IPS-20b (cell line): ENCODE measurements around the gene FEZF1.
A peak's percentile ranks its signal among the peaks of the same experiment; 100 is the strongest.

Experiments used
- H3K27ac ChIP-seq: one replicate; pipeline ENCODE4 v1.5.1; 2013; ENCODE audit warnings: low read length
- H3K27me3 ChIP-seq: 2 replicates; pipeline ENCODE4 v1.6.1; 2013; ENCODE audit warnings: mild to moderate bottlenecking, low read length, inconsistent platforms; ENCODE audit not compliant: insufficient read depth
- H3K36me3 ChIP-seq: 2 replicates; pipeline ENCODE4 v1.6.1; 2013; ENCODE audit warnings: low read depth, mild to moderate bottlenecking, inconsistent platforms, low read length, moderate library complexity; ENCODE audit not compliant: insufficient read depth
- H3K4me1 ChIP-seq: 2 replicates; pipeline ENCODE4 v1.6.1; 2013; ENCODE audit warnings: mild to moderate bottlenecking, control low read depth, inconsistent platforms, low read length, moderate library complexity; ENCODE audit not compliant: insufficient read depth
- H3K4me3 ChIP-seq: 2 replicates; pipeline ENCODE4 v1.5.1; 2013; ENCODE audit warnings: mild to moderate bottlenecking, low read length, inconsistent platforms
- H3K9ac ChIP-seq: 2 replicates; pipeline ENCODE4 v1.6.1; 2013; ENCODE audit warnings: low read depth, mild to moderate bottlenecking, inconsistent platforms, low read length, moderate library complexity
- H3K9me3 ChIP-seq: 2 replicates; pipeline ENCODE4 v1.6.1; 2013; ENCODE audit warnings: mild to moderate bottlenecking, low read depth, low read length, inconsistent platforms; ENCODE audit not compliant: insufficient read depth

Gene FEZF1

GRCh38 chr7:122316467-122317388, 12.2 kb upstream of the FEZF1 start:
- Histone ChIP-seq H3K27me3 (peaks cover 80% of the 10 kb centered on the region), H3K27ac (no peak overlapping the region), H3K36me3 (no peaks in the 10 kb centered on the region), H3K4me1 (peaks cover 18% of the 10 kb centered on the region), H3K9me3 (no peaks in the 10 kb centered on the region), H3K4me3 (peak overlapping the region; percentile 59), H3K9ac (peak overlapping the region; percentile 17; the same call in 1 of the 2 replicates)

GRCh38 chr7:122315507-122316466, 11.2 kb upstream of the FEZF1 start:
- Histone ChIP-seq H3K4me3 (peak overlapping the region; percentile 59), H3K9ac (no peak overlapping the region), H3K27me3 (peaks cover 89% of the 10 kb centered on the region), H3K36me3 (no peaks in the 10 kb centered on the region), H3K9me3 (no peaks in the 10 kb centered on the region), H3K4me1 (peaks cover 26% of the 10 kb centered on the region), H3K27ac (no peak overlapping the region)

- peaks cover 100% of the 10 kb centered on the region for H3K27me3 ChIP-seq
- peaks cover 29% of the 10 kb centered on the region for H3K4me1 ChIP-seq
- H3K9ac ChIP-seq, result no peak overlapping the region
- H3K27ac ChIP-seq, result no peak overlapping the region
- no peaks in the 10 kb centered on the region for H3K36me3 ChIP-seq
- peak overlapping the region; percentile 59; the same call in 1 of the 2 replicates for H3K4me3 ChIP-seq
- H3K9me3 ChIP-seq, result no peaks in the 10 kb centered on the region
Measured at GRCh38 chr7:122314284-122314683, 9.7 kb upstream of the FEZF1 start.

GRCh38 chr7:122312789-122313188, 8.2 kb upstream of the FEZF1 start:
- H3K9me3 ChIP-seq, result no peaks in the 10 kb centered on the region
- no peak overlapping the region for H3K4me3 ChIP-seq
- H3K27me3 ChIP-seq, result peaks cover 100% of the 10 kb centered on the region
- H3K36me3 ChIP-seq, result no peaks in the 10 kb centered on the region
- H3K4me1 ChIP-seq, result peaks cover 34% of the 10 kb centered on the region
- H3K9ac ChIP-seq, result no peak overlapping the region
- no peak overlapping the region for H3K27ac ChIP-seq

- peaks cover 100% of the 10 kb centered on the region for H3K27me3 ChIP-seq
- H3K27ac ChIP-seq, result no peak overlapping the region
- H3K36me3 ChIP-seq, result no peaks in the 10 kb centered on the region
- H3K4me3 ChIP-seq, result peak overlapping the region; percentile 67
- peaks cover 37% of the 10 kb centered on the region for H3K4me1 ChIP-seq
- H3K9ac ChIP-seq, result no peak overlapping the region; the same call in 1 of the 2 replicates
- no peaks in the 10 kb centered on the region for H3K9me3 ChIP-seq
Measured at GRCh38 chr7:122311734-122312450, 7.3 kb upstream of the FEZF1 start.

- Histone ChIP-seq H3K9ac (peak overlapping the region; percentile 31; the same call in 1 of the 2 replicates), H3K4me1 (peaks cover 37% of the 10 kb centered on the region), H3K36me3 (no peaks in the 10 kb centered on the region), H3K27me3 (peaks cover 100% of the 10 kb centered on the region), H3K27ac (no peak overlapping the region), H3K9me3 (no peaks in the 10 kb centered on the region), H3K4me3 (peak overlapping the region; percentile 67)
Measured at GRCh38 chr7:122311050-122311700, 6.6 kb upstream of the FEZF1 start.

- no peaks in the 10 kb centered on the region for H3K9me3 ChIP-seq
- H3K27ac ChIP-seq, result no peak overlapping the region
- peak overlapping the region; percentile 67 for H3K4me3 ChIP-seq
- peak overlapping the region; percentile 31; the same call in 1 of the 2 replicates for H3K9ac ChIP-seq
- H3K4me1 ChIP-seq, result peaks cover 35% of the 10 kb centered on the region
- H3K27me3 ChIP-seq, result peaks cover 100% of the 10 kb centered on the region
- H3K36me3 ChIP-seq, result no peaks in the 10 kb centered on the region
Measured at GRCh38 chr7:122310119-122311021, 5.8 kb upstream of the FEZF1 start.

GRCh38 chr7:122309421-122309820, 4.9 kb upstream of the FEZF1 start:
- Histone ChIP-seq H3K4me3 (peak overlapping the region; percentile 67), H3K36me3 (no peaks in the 10 kb centered on the region), H3K27me3 (peaks cover 100% of the 10 kb centered on the region), H3K9me3 (no peaks in the 10 kb centered on the region), H3K27ac (no peak overlapping the region), H3K9ac (peak overlapping the region; percentile 29; the same call in 1 of the 2 replicates), H3K4me1 (peaks cover 29% of the 10 kb centered on the region; the same call in 1 of the 2 replicates)

GRCh38 chr7:122307228-122307621, 2.7 kb upstream of the FEZF1 start:
- Histone ChIP-seq H3K27ac (no peak overlapping the region), H3K27me3 (peaks cover 100% of the 10 kb centered on the region)

More at GRCh38 chr7:122307228-122307621, 2.7 kb upstream of the FEZF1 start:
- Histone ChIP-seq H3K9ac (peak overlapping the region; percentile 68; the same call in 1 of the 2 replicates), H3K9me3 (no peaks in the 10 kb centered on the region), H3K4me1 (peaks cover 27% of the 10 kb centered on the region; the same call in 1 of the 2 replicates), H3K4me3 (peak overlapping the region; percentile 67), H3K36me3 (no peaks in the 10 kb centered on the region)
